ENCODE results near the gene ANGPTL3. TPM values are rescaled to one million over a fixed set of nuclear protein-coding genes. Genes with fewer than 3 reads are reported as not detected.

The ANGPTL3 gene
- total and polyA plus RNA-seq, 2 donors (not counting 1 experiment from before 2014, with no cell fraction given): not detected

DNA sequence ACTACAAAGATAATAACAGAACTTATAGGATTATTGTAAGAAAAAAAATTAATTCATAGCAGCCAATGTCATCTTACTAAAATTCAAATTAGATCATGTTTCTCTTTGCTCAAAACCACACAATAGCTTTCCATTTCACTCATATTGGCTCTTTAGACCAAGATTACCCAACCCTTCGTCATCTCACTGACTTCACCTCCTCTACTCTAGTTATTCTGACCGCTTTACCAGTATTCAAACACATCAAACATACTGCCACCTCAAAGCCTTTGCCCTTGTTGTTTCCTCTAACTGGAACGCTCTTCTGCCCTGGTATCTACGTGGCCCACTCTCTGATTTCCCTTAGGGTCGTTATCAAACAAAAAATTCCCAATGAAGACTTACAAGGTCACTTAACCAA lies 1.7 kb downstream of the ANGPTL3 start:
- Histone ChIP-seq H3K4me1 (ENCODE audit: control insufficient read depth in 2 of 2, insufficient read depth in 2 of 2, low read length in 2 of 2) (no peaks in the 10 kb centered on the region), H3K27me3 (replicated peaks in 1 of 4; ENCODE audit: control extremely low read depth in 1 of 4, control insufficient read depth in 3 of 4, insufficient read depth in 4 of 4, low read length in 3 of 4) (no peaks in the 10 kb centered on the region), H3K79me2 (ENCODE audit: control insufficient read depth, insufficient read depth, low read length) (no peaks in the 10 kb centered on the region), H3K4me3 (ENCODE audit: control extremely low read depth in 1 of 5, extremely low read depth in 1 of 5, insufficient read depth in 1 of 5, low read depth in 2 of 5, low read length in 4 of 5) (no peak overlapping the region), H4K20me1 (ENCODE audit: control insufficient read depth, insufficient read depth, low read length, poor library complexity, severe bottlenecking) (no peaks in the 10 kb centered on the region), H3K9me3 (ENCODE audit: control extremely low read depth in 1 of 3, control insufficient read depth in 2 of 3, insufficient read depth in 1 of 3, low read length in 2 of 3) (no peaks in the 10 kb centered on the region), H3K9ac (ENCODE audit: low read length) (no peak overlapping the region), H2AFZ (ENCODE audit: insufficient read depth, low read depth, low read length, poor library complexity, severe bottlenecking) (no peak overlapping the region), H3K4me2 (replicated peaks; ENCODE audit: low read depth, low read length, poor library complexity, severe bottlenecking) (no peak overlapping the region), H3K27ac (ENCODE audit: low read length in 2 of 2) (no peak overlapping the region), H3K36me3 (replicated peaks in 1 of 2; ENCODE audit: control extremely low read depth in 1 of 2, control insufficient read depth in 1 of 2, extremely low read depth in 1 of 2, insufficient read depth in 2 of 2, low read length in 1 of 2) (no peaks in the 10 kb centered on the region)
- WGBS (ENCODE audit: insufficient coverage): 87% methylated on average over 5 of the region's 5 CpGs
- no peak for ATAC-seq (ENCODE audit: low read depth)
- Mint-ChIP-seq H3K27me3 (no peaks in the 10 kb centered on the region), H3K4me3 (no peak overlapping the region), H3K4me1 (no peaks in the 10 kb centered on the region), H3K27ac (no peak overlapping the region), H3K9me3 (ENCODE audit: insufficient read depth) (no peaks in the 10 kb centered on the region)
- ChIA-PET POLR2A (no interaction called here), CTCF (no interaction called here)
- no peak for TF ChIP-seq EZH2 (IDR thresholded peaks at IDR 0.05; ENCODE audit: borderline replicate concordance, insufficient read depth, low read depth, low read length, poor library complexity, severe bottlenecking)
- TF ChIP-seq, protein P1, sequence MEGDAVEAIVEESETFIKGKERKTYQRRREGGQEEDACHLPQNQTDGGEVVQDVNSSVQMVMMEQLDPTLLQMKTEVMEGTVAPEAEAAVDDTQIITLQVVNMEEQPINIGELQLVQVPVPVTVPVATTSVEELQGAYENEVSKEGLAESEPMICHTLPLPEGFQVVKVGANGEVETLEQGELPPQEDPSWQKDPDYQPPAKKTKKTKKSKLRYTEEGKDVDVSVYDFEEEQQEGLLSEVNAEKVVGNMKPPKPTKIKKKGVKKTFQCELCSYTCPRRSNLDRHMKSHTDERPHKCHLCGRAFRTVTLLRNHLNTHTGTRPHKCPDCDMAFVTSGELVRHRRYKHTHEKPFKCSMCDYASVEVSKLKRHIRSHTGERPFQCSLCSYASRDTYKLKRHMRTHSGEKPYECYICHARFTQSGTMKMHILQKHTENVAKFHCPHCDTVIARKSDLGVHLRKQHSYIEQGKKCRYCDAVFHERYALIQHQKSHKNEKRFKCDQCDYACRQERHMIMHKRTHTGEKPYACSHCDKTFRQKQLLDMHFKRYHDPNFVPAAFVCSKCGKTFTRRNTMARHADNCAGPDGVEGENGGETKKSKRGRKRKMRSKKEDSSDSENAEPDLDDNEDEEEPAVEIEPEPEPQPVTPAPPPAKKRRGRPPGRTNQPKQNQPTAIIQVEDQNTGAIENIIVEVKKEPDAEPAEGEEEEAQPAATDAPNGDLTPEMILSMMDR (IDR thresholded peaks at IDR 0.05): no peak
- no peak for DNase-seq
- intact Hi-C loops (cut with micrococcal nuclease): no loop called here

GRCh38 chr1:62601457-62601856 lies 4.1 kb downstream of the ANGPTL3 start:
- H3K9ac ChIP-seq (ENCODE audit: low read length): no peak overlapping the region
- H3K4me3 Mint-ChIP-seq: no peak overlapping the region
- H3K9me3 ChIP-seq (ENCODE audit: control extremely low read depth in 1 of 3, control insufficient read depth in 2 of 3, insufficient read depth in 1 of 3, low read length in 2 of 3): no peaks in the 10 kb centered on the region
- no peaks in the 10 kb centered on the region for H3K79me2 ChIP-seq (ENCODE audit: control insufficient read depth, insufficient read depth, low read length)
- ATAC-seq (ENCODE audit: low read depth) (no peak), DNase-seq (no peak)
- no peak overlapping the region for H3K4me2 ChIP-seq (replicated peaks; ENCODE audit: low read depth, low read length, poor library complexity, severe bottlenecking)
- H3K4me1 Mint-ChIP-seq: no peaks in the 10 kb centered on the region
- TF ChIP-seq, protein P1 (IDR thresholded peaks at IDR 0.05): no peak
- no peak for TF ChIP-seq EZH2 (IDR thresholded peaks at IDR 0.05; ENCODE audit: borderline replicate concordance, insufficient read depth, low read depth, low read length, poor library complexity, severe bottlenecking)
- H3K27me3 Mint-ChIP-seq: no peaks in the 10 kb centered on the region
- no peaks in the 10 kb centered on the region for H4K20me1 ChIP-seq (ENCODE audit: control insufficient read depth, insufficient read depth, low read length, poor library complexity, severe bottlenecking)
- POLR2A ChIA-PET: no interaction called here
- H3K27me3 ChIP-seq (replicated peaks in 1 of 4; ENCODE audit: control extremely low read depth in 1 of 4, control insufficient read depth in 3 of 4, insufficient read depth in 4 of 4, low read length in 3 of 4): no peaks in the 10 kb centered on the region
- no peak overlapping the region for H3K4me3 ChIP-seq (ENCODE audit: control extremely low read depth in 1 of 5, extremely low read depth in 1 of 5, insufficient read depth in 1 of 5, low read depth in 2 of 5, low read length in 4 of 5)
- no peaks in the 10 kb centered on the region for H3K4me1 ChIP-seq (ENCODE audit: control insufficient read depth in 2 of 2, insufficient read depth in 2 of 2, low read length in 2 of 2)
- WGBS (ENCODE audit: insufficient coverage): no CpG with 5 or more reads among the region's 2 CpGs
- H3K9me3 Mint-ChIP-seq (ENCODE audit: insufficient read depth): no peaks in the 10 kb centered on the region
- H3K27ac ChIP-seq (ENCODE audit: low read length in 2 of 2): no peak overlapping the region
- H3K36me3 ChIP-seq (replicated peaks in 1 of 2; ENCODE audit: control extremely low read depth in 1 of 2, control insufficient read depth in 1 of 2, extremely low read depth in 1 of 2, insufficient read depth in 2 of 2, low read length in 1 of 2): no peaks in the 10 kb centered on the region
- intact Hi-C loops (cut with micrococcal nuclease): no loop called here
- CTCF ChIA-PET: no interaction called here
- H3K27ac Mint-ChIP-seq: no peak overlapping the region
- H2AFZ ChIP-seq (ENCODE audit: insufficient read depth, low read depth, low read length, poor library complexity, severe bottlenecking): no peak overlapping the region

Measured in B cell (primary cell).